Fibroblast of lung (primary cell): ENCODE data around the gene CAST. TPM values are rescaled to one million over a fixed set of nuclear protein-coding genes. Genes with fewer than 3 reads are reported as not detected.

Experiments used
- DNase-seq, 2 donors: peaks; one replicate each; pipeline versions ENCODE4 v3.0.0 to v3.0.0-alpha.2; 2010; ENCODE audit warnings: low read depth in 2 of 2
- H2AFZ ChIP-seq: 2 replicates; pipeline ENCODE4 v1.5.1; 2012; ENCODE audit warnings: low read length, control low read depth, inconsistent platforms
- H3K27ac ChIP-seq: 2 replicates; pipeline ENCODE4 v1.5.1; 2011; ENCODE audit warnings: low read length, control low read depth; ENCODE audit not compliant: insufficient read depth
- H3K27me3 ChIP-seq: 2 replicates; pipeline ENCODE4 v1.5.1; 2011; ENCODE audit warnings: mild to moderate bottlenecking, low read length; ENCODE audit not compliant: control insufficient read depth, insufficient read depth
- H3K36me3 ChIP-seq: 2 replicates; pipeline ENCODE4 v1.5.1; 2011; ENCODE audit warnings: low read length; ENCODE audit not compliant: control insufficient read depth, insufficient read depth
- H3K4me1 ChIP-seq: 2 replicates; pipeline ENCODE4 v1.5.1; 2011; ENCODE audit warnings: low read length; ENCODE audit not compliant: control insufficient read depth, insufficient read depth; ENCODE audit errors: extremely low read depth
- H3K4me2 ChIP-seq: 2 replicates; pipeline ENCODE4 v1.5.1; 2011; ENCODE audit warnings: low read length, control low read depth; ENCODE audit not compliant: insufficient read depth; ENCODE audit errors: extremely low read depth
- H3K4me3 ChIP-seq, 4 experiments: fragments of 200-600 bp in 1 of 4; sonication (generic) in 1 of 4; replicated peaks in 1 of 4; 2 replicates each; pipeline ENCODE4 v1.5.1; 2011 to 2016; ENCODE audit warnings: low read length in 4 of 4, low read depth in 3 of 4, mild to moderate bottlenecking in 3 of 4, control low read depth in 2 of 4, inconsistent platforms in 1 of 4, mixed read lengths in 1 of 4; ENCODE audit not compliant: insufficient read depth in 1 of 4; ENCODE audit errors: control extremely low read depth in 1 of 4
- H3K79me2 ChIP-seq: 2 replicates; pipeline ENCODE4 v1.5.1; 2012; ENCODE audit warnings: mild to moderate bottlenecking, low read length, inconsistent platforms; ENCODE audit not compliant: control insufficient read depth, insufficient read depth
- H3K9ac ChIP-seq: 2 replicates; pipeline ENCODE4 v1.5.1; 2011; ENCODE audit warnings: mild to moderate bottlenecking, low read length, control low read depth; ENCODE audit not compliant: insufficient read depth
- H3K9me3 ChIP-seq: 2 replicates; pipeline ENCODE4 v1.5.1; 2012; ENCODE audit warnings: low read depth, low read length; ENCODE audit not compliant: control insufficient read depth, insufficient read depth
- H4K20me1 ChIP-seq: 2 replicates; pipeline ENCODE4 v1.5.1; 2011; ENCODE audit warnings: low read length; ENCODE audit not compliant: control insufficient read depth, insufficient read depth; ENCODE audit errors: extremely low read depth
- CTCF ChIP-seq, 2 donors: IDR thresholded peaks in 1 of 2; conservative IDR thresholded peaks in 1 of 2; 1 replicate in 1 of 2; 2 replicates in 1 of 2; pipeline ENCODE4 v1.5.1; 2011 to 2012; ENCODE audit warnings: low read length in 2 of 2, control low read depth in 1 of 2, inconsistent platforms in 1 of 2, low read depth in 1 of 2, mild to moderate bottlenecking in 1 of 2
- EZH2 ChIP-seq: IDR thresholded peaks from 2 replicates; pipeline ENCODE4 v1.5.1; 2012; ENCODE audit warnings: low read length, control low read depth, mild to moderate bottlenecking; ENCODE audit errors: missing control alignments
- polyA plus RNA-seq, 2 donors: library from polyadenylated mRNA; depleted of rRNA in 1 of 2; stranded (reverse) in 1 of 2; unstranded in 1 of 2; fragments of >200 nt; gene quantifications; 2 replicates each; pipeline ENCODE4 v1.2.1, GENCODE V29; 2011 to 2012; ENCODE audit warnings: missing spikeins in 1 of 2
- total RNA-seq: library from RNA; depleted of rRNA; stranded (reverse); fragments of >200 nt; gene quantifications from 2 replicates; pipeline ENCODE4 v1.2.1, GENCODE V29; 2014

The CAST gene
- total and polyA plus RNA-seq, 2 donors (not counting 1 experiment from before 2014, with no cell fraction given), result 203 to 378 TPM

GRCh38 chr5:96812851-96813250 lies 150.7 kb downstream of the CAST start:
- peak in 1 of 2 donors; percentile 21 for DNase-seq
- no peak overlapping the region for H3K4me3 ChIP-seq
- H3K27ac ChIP-seq, result no peak overlapping the region
- no peaks in the 10 kb centered on the region for H3K27me3 ChIP-seq
- H3K4me1 ChIP-seq, result peaks cover 3% of the 10 kb centered on the region
- no peaks in the 10 kb centered on the region for H3K79me2 ChIP-seq
- H3K9ac ChIP-seq, result no peak overlapping the region
- TF ChIP-seq EZH2, result no peak
- no peak for TF ChIP-seq CTCF (conservative IDR thresholded peaks at IDR 0.05 in 1 of 2, IDR thresholded peaks at IDR 0.05 in 1 of 2; ENCODE audit: low read depth in 1 of 2, low read length in 2 of 2)
- no peaks in the 10 kb centered on the region for H4K20me1 ChIP-seq
- H3K4me2 ChIP-seq, result no peak overlapping the region
- no peaks in the 10 kb centered on the region for H3K36me3 ChIP-seq
- no peaks in the 10 kb centered on the region for H3K9me3 ChIP-seq
- H2AFZ ChIP-seq, result no peak overlapping the region

DNA sequence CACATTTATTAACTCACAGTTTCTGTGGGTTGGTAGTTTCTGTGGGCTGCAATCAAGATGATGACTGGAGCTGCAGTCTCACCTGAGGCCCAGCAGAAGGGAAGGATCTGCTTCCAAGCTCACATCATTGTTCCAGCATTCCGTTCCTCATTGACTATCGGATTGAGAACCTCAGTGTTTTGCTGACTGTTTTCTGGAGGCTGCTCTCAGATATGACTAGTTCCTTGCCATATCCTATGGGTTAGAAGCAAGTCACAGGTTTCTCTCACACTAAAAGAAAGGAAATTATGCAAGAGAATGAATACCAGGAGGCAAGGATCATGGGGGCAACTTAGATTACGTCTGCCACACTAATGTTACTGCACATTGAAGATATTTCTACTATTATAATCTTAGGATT lies 151.9 kb downstream of the CAST start:
- Histone ChIP-seq H3K36me3 (no peaks in the 10 kb centered on the region), H3K27me3 (no peaks in the 10 kb centered on the region), H3K4me3 (no peak overlapping the region), H4K20me1 (no peaks in the 10 kb centered on the region), H2AFZ (no peak overlapping the region), H3K9ac (no peak overlapping the region), H3K4me1 (no peaks in the 10 kb centered on the region), H3K79me2 (no peaks in the 10 kb centered on the region), H3K9me3 (no peaks in the 10 kb centered on the region), H3K27ac (no peak overlapping the region), H3K4me2 (no peak overlapping the region)
- no peak for DNase-seq
- TF ChIP-seq CTCF (conservative IDR thresholded peaks at IDR 0.05 in 1 of 2, IDR thresholded peaks at IDR 0.05 in 1 of 2; ENCODE audit: low read depth in 1 of 2, low read length in 2 of 2), result no peak
- TF ChIP-seq EZH2, result no peak

GRCh38 chr5:96816411-96816939 lies 154.3 kb downstream of the CAST start:
- no peaks in the 10 kb centered on the region for H3K9me3 ChIP-seq
- H3K4me1 ChIP-seq, result peaks cover 6% of the 10 kb centered on the region
- H2AFZ ChIP-seq, result no peak overlapping the region
- H3K9ac ChIP-seq, result no peak overlapping the region
- DNase-seq, result peak in 1 of 2 donors; percentile 18
- no peaks in the 10 kb centered on the region for H4K20me1 ChIP-seq
- H3K27ac ChIP-seq, result no peak overlapping the region
- no peaks in the 10 kb centered on the region for H3K79me2 ChIP-seq
- no peak for TF ChIP-seq CTCF (conservative IDR thresholded peaks at IDR 0.05 in 1 of 2, IDR thresholded peaks at IDR 0.05 in 1 of 2; ENCODE audit: low read depth in 1 of 2, low read length in 2 of 2)
- TF ChIP-seq EZH2, result no peak
- no peaks in the 10 kb centered on the region for H3K27me3 ChIP-seq
- H3K4me2 ChIP-seq, result no peak overlapping the region
- no peak overlapping the region for H3K4me3 ChIP-seq
- H3K36me3 ChIP-seq, result no peaks in the 10 kb centered on the region
